GM12875 (cell line): ENCODE results near the gene BDP1.
A peak's percentile ranks its signal among the peaks of the same experiment; 100 is the strongest.
"Not testable (repeated sequence)": the region's sequence is repeated elsewhere in the genome, so short reads cannot be mapped to it uniquely, and the experiment has no call there.

ENCODE experiments used
- H3K4me3 ChIP-seq: one replicate; pipeline ENCODE4 v1.5.1; 2011; ENCODE audit warnings: low read depth, low read length, control low read depth
- CTCF ChIP-seq: IDR thresholded peaks from 2 replicates; pipeline ENCODE4 v1.5.1; 2011; ENCODE audit warnings: low read depth, mild to moderate bottlenecking, control low read depth, inconsistent platforms, low read length, moderate library complexity, borderline replicate concordance; ENCODE audit not compliant: insufficient read depth

BDP1 gene

GRCh38 chr5:71447218-71447808, 8.1 kb upstream of the BDP1 start:
- H3K4me3 ChIP-seq = not testable (repeated sequence)
- peak; percentile 38; the same call in 1 of the 2 replicates for TF ChIP-seq CTCF

- no peak for TF ChIP-seq CTCF
- no peak overlapping the region for H3K4me3 ChIP-seq
These were observed 2.6 kb upstream of the BDP1 start for GRCh38 chr5:71452876-71453275.

GRCh38 chr5:71454913-71455312, 538 bp upstream of the BDP1 start:
- no peak for TF ChIP-seq CTCF
- H3K4me3 ChIP-seq = peak overlapping the region; percentile 83

GRCh38 chr5:71456362-71456743, 902 bp downstream of the BDP1 start:
- no peak for TF ChIP-seq CTCF
- H3K4me3 ChIP-seq = peak overlapping the region; percentile 83

DNA sequence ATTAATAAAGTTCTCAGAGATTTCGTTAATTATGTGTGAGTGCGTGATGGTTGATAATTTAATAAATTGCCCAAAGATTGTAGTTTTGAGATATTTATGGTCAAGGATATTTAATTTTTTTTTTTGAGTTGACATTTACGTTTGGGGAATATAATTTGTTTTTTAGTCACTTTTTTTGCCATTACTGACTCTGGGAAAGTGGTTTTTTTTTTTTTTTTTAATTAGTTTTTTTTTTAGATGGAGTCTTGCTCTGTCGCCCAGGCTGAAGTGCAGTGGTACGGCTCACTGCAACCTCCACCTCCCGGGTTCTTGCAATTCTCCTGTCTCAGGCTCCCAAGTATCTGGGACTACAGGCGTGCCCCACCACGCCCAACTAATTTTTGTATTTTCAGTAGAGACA, 1.7 kb downstream of the BDP1 start:
- no peak for TF ChIP-seq CTCF
- no peak overlapping the region for H3K4me3 ChIP-seq

DNA sequence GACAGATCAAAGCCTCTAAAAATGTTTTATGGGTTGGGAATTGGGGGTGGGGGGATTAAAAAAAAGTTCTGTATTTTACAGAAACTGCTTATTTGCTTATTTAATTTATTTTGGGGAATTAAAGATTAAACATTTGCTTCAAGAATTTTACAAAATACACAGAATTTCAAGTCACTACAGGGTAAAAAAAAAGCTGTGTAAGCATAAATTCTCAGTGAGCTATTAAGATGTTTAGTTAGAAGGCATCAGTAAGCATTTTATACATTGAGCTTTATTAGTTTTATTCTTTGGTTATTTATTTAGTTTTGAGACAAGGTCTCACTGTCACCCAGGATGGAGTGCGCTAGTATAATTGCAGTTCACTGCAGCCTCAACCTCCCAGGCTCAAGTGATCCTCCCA, 5.2 kb downstream of the BDP1 start:
- H3K4me3 ChIP-seq = no peak overlapping the region
- TF ChIP-seq CTCF = no peak

- H3K4me3 ChIP-seq = no peak overlapping the region
- TF ChIP-seq CTCF = no peak
These were observed 5.9 kb downstream of the BDP1 start for GRCh38 chr5:71461360-71461759.
